Activated T-helper 17 cell treated with anti-CD3 and anti-CD28 coated beads, Interleukin-2, amount 50 U/mL, for 72 hours (primary cell): ENCODE measurements around the gene CRCP. TPM values are rescaled to one million over a fixed set of nuclear protein-coding genes. Genes with fewer than 3 reads are reported as not detected.
"Not testable (repeated sequence)": the region's sequence is repeated elsewhere in the genome, so short reads cannot be mapped to it uniquely, and the experiment has no call there.

ENCODE experiments used
- ATAC-seq: fragments of 150-1000 bp; cut with Tn5 transposase; replicated peaks from 2 replicates; pipeline ENCODE4 v1.10.0; 2021; ENCODE audit warnings: mild to moderate bottlenecking, moderate library complexity
- H3K27ac Mint-ChIP-seq: one replicate; pipeline ENCODE4 v1.8.0; 2022; ENCODE audit warnings: mixed read lengths
- H3K27me3 Mint-ChIP-seq: one replicate; pipeline ENCODE4 v1.8.0; 2022; ENCODE audit warnings: mixed read lengths
- H3K36me3 Mint-ChIP-seq: one replicate; pipeline ENCODE4 v1.8.0; 2022; ENCODE audit warnings: low read depth, mild to moderate bottlenecking, mixed read lengths
- H3K4me1 Mint-ChIP-seq: one replicate; pipeline ENCODE4 v1.8.0; 2022; ENCODE audit warnings: mixed read lengths
- H3K4me3 Mint-ChIP-seq: one replicate; pipeline ENCODE4 v1.8.0; 2022; ENCODE audit warnings: mild to moderate bottlenecking, mixed read lengths
- H3K9me3 Mint-ChIP-seq: one replicate; pipeline ENCODE4 v1.8.0; 2022; ENCODE audit warnings: mixed read lengths
- total RNA-seq, 2 donors: library from RNA; stranded (reverse); gene quantifications; one replicate each; pipeline ENCODE4 v1.2.3, GENCODE V29; 2022

The CRCP gene
- total RNA-seq, 2 donors from 2014 or later = 19.6 to 25.7 TPM

DNA sequence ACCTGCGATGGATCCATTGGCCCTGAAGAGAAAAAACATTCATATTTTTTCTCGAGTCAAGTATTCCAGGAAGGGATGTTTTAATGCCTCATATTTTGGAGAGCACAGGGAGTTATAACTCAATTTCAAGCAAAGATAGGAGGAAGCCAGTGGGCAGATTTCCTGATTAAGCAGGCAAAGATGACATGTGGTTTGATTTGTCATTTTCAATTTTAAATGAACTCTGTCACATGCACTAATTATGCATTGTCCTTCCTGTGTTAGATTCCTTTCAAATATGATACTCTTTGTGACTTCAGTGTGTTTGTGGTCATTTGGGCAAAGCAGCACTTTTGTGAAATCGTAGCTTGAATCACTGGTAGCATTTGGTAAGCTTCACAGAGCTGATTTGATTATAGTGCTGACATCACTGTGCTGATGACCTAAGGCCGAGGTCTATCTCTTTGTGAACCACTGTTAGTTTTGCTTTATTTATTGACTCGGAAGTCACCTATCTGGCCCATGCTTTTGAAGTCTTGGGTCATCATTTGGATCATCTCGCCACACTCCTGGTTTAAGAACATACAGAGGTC is 11.2 kb downstream of the CRCP start:
- Mint-ChIP-seq H3K4me3 (peak overlapping the region; percentile 16), H3K4me1 (peaks cover 15% of the 10 kb centered on the region), H3K36me3 (peaks cover 39% of the 10 kb centered on the region), H3K27ac (peak overlapping the region; percentile 81)
- H3K9me3 Mint-ChIP-seq, H3K27me3 Mint-ChIP-seq: not testable (repeated sequence)
- ATAC-seq = peak; percentile 97

DNA sequence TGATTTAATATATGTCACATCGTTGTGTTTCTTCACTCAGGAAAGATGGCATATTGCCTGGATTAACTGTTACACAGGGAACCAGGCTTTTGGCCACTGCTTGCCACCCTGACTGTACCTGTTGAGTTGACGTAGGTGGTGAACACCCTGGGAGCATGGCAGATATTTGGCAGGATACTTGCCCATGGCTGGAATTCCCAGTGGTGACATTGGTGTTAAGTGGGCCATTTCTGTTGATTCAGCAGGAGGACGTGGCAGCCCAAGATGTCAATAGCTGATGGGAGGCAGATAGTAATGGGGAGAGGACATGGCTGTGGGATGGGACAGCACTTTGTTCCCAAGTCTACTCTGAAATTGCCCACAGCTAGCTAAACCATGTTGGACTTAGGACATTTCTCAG is 12.5 kb downstream of the CRCP start:
- not testable (repeated sequence) for H3K27me3 Mint-ChIP-seq, ATAC-seq, H3K4me3 Mint-ChIP-seq, H3K9me3 Mint-ChIP-seq
- Mint-ChIP-seq H3K36me3 (peaks cover 39% of the 10 kb centered on the region), H3K4me1 (peaks cover 15% of the 10 kb centered on the region), H3K27ac (peak overlapping the region; percentile 41)

DNA sequence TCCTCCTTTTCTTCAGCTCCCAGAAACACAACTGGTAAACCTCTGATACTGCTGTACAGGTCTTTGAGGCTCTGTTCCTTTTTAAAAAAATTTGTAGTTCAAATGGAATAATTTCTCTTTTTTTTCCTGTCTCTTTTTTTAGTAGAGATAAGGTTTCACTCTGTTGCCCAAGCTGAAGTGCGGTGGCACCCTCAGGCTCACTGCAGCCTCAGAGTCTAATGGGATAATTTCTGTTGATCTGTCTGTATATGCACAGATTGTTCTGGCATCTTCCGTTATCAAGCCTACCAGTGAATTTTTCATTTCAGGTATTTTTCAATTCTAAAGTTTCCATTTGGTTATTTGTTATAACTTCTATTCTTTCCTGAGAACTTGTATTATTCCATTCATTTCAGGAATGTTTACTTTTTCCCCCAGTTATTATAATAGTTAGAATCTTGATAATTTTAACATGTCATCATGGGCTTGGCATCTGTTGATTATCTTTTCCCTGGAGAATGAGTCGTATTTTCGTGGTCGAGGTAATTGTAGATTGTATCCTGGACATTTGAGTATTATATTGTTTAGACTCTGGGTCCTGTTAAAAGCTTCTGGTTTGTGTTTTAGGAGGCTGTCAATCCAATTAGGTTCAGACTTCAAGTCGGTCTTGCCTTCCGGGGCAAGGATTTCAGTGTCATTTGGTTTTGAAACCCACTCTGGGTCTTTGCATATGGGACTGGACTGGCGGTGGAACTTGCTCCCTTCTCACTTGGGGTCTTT is 24.5 kb downstream of the CRCP start:
- H3K27ac Mint-ChIP-seq = no peak overlapping the region
- no peaks in the 10 kb centered on the region for H3K27me3 Mint-ChIP-seq
- ATAC-seq = no peak
- H3K9me3 Mint-ChIP-seq = no peaks in the 10 kb centered on the region
- peaks cover 100% of the 10 kb centered on the region for H3K36me3 Mint-ChIP-seq
- H3K4me3 Mint-ChIP-seq = no peak overlapping the region
- H3K4me1 Mint-ChIP-seq = peaks cover 12% of the 10 kb centered on the region

DNA sequence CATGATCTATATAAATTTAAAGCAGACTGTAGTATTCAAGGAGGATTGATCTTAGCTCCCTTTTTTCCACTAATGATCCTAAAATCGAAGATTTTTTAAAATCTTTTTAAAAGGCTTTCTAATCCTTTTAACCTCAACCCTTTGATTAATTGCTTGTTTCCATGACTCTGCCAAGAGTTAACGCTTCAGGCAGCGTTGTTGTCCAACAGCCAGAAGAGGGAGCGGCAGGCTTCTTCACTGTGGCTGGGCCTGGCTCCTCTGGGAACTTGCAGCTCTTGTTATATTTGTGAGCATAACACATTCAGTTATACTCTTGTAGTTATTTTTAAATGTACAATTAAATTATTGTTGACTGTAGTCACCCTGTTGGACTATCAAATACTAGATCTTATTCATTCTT is 26.3 kb downstream of the CRCP start:
- no peak for ATAC-seq
- H3K27ac Mint-ChIP-seq = peak overlapping the region; percentile 12
- peaks cover 98% of the 10 kb centered on the region for H3K36me3 Mint-ChIP-seq
- no peaks in the 10 kb centered on the region for H3K9me3 Mint-ChIP-seq
- H3K27me3 Mint-ChIP-seq = no peaks in the 10 kb centered on the region
- no peak overlapping the region for H3K4me3 Mint-ChIP-seq
- H3K4me1 Mint-ChIP-seq = peaks cover 16% of the 10 kb centered on the region

DNA sequence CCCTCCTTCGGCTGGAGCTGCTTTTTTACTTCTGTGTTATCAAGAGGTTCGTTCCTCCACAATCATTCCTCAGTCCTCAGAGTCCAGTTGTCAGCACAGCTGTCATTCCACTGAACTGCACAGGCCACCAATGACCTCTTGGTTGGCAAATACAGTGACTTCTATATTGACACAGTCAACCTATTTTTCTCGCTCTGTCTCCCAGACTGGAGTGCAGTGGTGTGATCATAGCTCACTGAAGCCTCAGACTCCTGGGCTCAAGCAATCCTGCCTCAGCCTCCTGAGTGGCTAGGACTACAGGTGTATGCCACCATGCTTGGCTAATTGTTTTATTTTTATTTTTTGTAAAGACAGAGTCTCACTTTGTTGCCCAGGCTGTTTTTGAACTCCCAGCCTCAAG is 27.7 kb downstream of the CRCP start:
- ATAC-seq = no peak
- Mint-ChIP-seq H3K4me3 (no peak overlapping the region), H3K9me3 (no peaks in the 10 kb centered on the region), H3K27me3 (no peaks in the 10 kb centered on the region), H3K36me3 (peaks cover 98% of the 10 kb centered on the region), H3K4me1 (peaks cover 24% of the 10 kb centered on the region), H3K27ac (peak overlapping the region; percentile 42)

DNA sequence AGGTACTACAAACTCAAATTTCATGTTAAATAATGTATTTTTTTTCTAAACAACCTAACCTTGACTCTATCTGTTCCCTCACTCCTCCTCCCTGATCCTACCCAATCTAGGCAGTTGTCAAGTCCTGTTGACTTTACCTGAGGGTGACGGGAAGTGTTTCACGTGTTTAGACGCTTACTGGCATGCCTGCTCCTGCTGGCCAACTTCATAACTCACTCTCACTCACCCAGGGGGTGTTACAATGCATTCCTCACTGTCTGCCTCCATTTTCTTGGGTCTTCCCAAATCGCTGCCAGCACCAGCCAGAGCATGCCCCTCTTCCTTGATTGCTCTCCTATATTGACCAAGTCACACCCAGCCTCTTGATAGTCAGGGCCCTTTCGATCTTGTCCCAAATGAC is 28.3 kb downstream of the CRCP start:
- no peak for ATAC-seq
- H3K9me3 Mint-ChIP-seq = no peaks in the 10 kb centered on the region
- H3K4me3 Mint-ChIP-seq = no peak overlapping the region
- H3K27ac Mint-ChIP-seq = peak overlapping the region; percentile 68
- peaks cover 24% of the 10 kb centered on the region for H3K4me1 Mint-ChIP-seq
- no peaks in the 10 kb centered on the region for H3K27me3 Mint-ChIP-seq
- H3K36me3 Mint-ChIP-seq = peaks cover 98% of the 10 kb centered on the region

DNA sequence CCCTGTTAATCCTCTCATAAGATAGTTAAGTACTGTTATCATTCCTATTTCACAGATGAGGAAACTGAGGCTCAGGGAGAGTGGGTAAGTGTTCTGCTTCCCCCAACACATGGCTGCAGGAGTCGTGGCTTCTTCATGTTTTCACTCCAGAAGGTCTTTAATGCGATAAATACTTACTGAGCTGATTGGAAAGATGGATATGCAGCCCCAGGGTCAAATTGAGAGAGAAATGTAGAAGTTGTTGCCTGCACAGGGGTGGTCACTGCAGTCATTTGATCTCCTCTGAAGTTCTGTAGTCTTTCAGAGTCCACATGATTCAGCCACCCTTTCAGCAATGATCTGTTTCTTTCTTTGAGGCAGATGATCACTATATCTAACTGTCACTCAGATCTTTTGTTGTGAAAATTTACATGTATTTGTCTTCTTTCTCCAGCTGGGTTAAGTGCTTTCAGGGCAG is 29.3 kb downstream of the CRCP start:
- Mint-ChIP-seq H3K27ac (peak overlapping the region; percentile 68), H3K4me1 (peaks cover 30% of the 10 kb centered on the region), H3K4me3 (no peak overlapping the region), H3K9me3 (no peaks in the 10 kb centered on the region), H3K36me3 (peaks cover 98% of the 10 kb centered on the region), H3K27me3 (no peaks in the 10 kb centered on the region)
- ATAC-seq = no peak

DNA sequence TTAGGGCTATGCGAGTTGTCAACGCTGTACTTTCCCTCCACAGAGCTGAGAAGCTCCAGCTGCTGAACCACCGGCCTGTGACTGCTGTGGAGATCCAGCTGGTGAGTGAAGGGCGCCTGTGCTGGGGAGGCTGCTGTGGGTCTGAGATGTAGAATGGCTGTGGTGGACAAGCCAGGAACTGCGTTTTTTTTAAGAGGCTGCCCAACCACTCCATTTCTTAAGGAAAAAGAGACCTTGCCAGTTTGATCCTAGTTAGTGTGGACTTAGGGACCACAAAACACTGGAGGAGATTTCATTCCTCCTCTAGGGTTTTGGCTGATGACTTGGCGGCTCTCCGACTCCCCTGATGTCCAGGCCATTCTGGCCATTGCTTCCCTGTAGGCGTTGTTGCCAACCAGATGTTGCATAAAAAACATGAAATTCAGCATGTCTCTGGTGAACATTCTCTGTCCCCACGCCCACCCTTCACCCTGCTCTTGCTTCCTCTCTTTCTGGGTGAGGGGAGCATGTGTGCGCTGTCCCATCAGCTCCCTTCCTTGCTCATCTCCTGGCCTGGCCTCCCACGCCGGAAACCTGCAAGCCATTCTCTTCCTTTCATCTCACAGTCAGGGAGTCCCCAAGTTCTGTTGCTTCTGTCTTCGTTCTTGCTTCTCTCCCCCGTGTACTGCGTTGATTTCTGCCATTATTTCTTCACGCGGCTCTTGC is 30.9 kb downstream of the CRCP start:
- Mint-ChIP-seq H3K4me1 (peaks cover 32% of the 10 kb centered on the region), H3K36me3 (peaks cover 94% of the 10 kb centered on the region), H3K4me3 (no peak overlapping the region), H3K27ac (peak overlapping the region; percentile 76), H3K9me3 (no peaks in the 10 kb centered on the region), H3K27me3 (no peaks in the 10 kb centered on the region)
- no peak for ATAC-seq

DNA sequence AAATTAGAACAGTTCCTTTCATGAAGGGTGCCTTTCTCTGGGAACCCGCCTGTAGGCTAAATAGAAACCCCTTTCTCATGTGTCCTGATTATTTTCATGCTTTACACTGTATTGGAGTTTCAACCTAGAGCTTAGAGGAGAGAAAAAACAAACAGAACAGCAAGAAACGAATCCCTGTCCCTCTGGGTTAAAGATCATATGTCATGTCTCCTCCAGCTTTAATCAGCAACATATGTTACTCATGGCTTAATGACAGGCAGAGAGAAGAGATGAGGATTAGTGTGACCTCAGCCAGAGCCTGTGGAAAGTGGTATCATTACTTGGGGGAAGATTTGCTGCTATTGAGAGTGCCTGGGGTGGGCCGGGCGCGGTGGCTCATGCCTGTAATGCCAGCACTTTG is 32.1 kb downstream of the CRCP start:
- ATAC-seq = no peak
- H3K9me3 Mint-ChIP-seq = no peaks in the 10 kb centered on the region
- H3K4me3 Mint-ChIP-seq = peak overlapping the region; percentile 3
- H3K4me1 Mint-ChIP-seq = peaks cover 32% of the 10 kb centered on the region
- H3K27me3 Mint-ChIP-seq = no peaks in the 10 kb centered on the region
- H3K36me3 Mint-ChIP-seq = peaks cover 92% of the 10 kb centered on the region
- H3K27ac Mint-ChIP-seq = peak overlapping the region; percentile 21

DNA sequence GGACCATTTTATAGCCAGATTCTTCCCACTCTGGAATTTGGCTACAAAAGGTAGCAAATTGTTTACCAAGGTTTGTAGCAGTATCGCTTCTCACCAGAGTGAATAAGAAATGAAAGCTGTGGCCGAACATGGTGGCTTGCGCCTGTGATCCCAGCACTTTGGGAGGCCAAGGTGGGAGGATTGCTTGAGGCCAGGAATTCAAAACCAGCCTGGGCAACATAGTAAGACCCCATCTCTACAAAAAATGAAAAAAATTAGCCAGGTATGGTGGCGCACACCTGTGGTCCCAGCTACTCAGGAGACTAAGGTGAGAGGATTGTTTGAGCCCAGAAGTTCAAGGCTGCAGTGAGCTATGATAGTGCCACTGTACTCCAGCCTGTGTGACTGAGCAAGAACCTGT is 33.0 kb downstream of the CRCP start:
- Mint-ChIP-seq H3K36me3 (peaks cover 92% of the 10 kb centered on the region), H3K4me3 (peak overlapping the region; percentile 68), H3K27ac (peak overlapping the region; percentile 76), H3K4me1 (peaks cover 27% of the 10 kb centered on the region)
- H3K27me3 Mint-ChIP-seq, ATAC-seq, H3K9me3 Mint-ChIP-seq: not testable (repeated sequence)

DNA sequence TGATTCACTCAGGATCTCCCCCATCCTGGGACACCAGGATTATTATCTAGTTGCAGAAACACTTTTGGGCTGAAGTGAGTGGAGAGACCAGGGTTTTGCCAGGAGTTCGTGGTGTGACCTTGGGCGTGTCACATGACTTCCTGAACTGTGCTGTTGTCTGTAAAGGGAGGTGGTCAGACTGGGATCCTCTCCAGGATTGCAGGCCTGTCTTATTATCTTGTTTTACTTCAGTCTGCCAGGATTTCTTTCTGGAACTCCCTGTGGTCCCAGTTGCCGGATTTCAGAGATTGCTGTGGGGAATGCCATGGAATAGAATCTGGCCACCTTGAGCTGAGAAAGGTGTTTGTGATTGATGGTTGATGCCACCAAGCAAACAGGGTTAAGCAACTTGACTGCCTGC is 35.8 kb downstream of the CRCP start:
- Mint-ChIP-seq H3K27me3 (no peaks in the 10 kb centered on the region), H3K27ac (no peak overlapping the region), H3K4me3 (no peak overlapping the region), H3K36me3 (peaks cover 94% of the 10 kb centered on the region), H3K4me1 (peaks cover 20% of the 10 kb centered on the region), H3K9me3 (no peaks in the 10 kb centered on the region)
- no peak for ATAC-seq

DNA sequence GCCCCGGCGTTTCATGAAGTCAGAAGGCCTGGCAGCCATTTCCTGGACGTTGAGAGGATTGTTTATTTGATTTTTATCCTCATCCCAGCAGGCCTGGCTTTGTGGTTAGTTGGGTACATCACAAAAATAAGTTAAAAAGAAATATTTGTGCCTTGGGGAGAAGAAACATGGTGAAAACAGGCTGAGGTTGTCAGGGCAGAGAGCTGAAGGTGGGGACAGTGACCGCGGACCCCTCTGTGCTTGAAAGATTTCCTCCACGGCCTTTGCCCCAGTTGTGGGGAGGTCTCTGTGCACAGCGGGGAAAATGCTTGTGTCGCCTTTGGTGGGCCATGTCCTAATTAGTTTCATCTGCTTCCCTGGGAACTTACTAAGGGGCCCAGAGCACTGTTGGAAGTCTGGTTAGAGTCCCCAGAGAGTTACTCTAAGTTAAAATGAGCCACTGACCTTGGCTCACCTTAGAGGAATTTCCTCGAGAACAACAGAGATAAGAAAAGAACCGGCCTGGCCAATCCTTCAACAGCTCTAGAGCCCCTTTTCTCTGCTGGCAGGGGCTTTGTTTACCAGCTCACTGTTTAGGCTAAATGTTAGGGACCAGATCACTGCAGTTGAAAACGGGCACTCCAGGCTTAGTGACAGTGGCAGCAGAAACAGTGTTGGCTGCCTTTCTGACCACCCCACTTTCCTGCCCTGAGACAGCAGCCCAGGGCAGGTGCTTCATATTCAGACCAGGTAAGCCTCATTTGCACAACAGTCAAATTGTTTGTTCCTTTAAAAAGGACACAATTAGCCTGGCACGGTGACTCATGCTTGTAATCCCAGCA is 37.9 kb downstream of the CRCP start:
- Mint-ChIP-seq H3K36me3 (peaks cover 90% of the 10 kb centered on the region), H3K4me3 (no peak overlapping the region)

DNA sequence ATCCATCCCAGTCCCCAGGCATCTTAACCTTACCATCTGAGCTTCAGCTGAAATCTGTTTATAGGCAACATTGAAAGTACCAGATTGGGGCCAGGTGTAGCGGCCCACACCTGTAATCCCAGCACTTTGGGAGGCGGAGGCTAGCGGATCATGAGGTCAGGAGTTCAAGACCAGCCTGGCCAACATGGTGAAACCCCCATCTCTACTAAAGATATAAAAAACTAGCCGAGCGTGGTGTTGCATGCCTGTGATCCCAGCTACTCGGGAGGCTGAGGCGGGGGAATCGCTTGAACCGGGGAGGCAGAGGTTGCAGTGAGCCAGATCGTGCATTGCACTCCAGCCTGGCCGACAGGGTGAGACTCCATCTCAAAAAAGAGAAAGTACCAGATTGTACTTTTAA is 39.0 kb downstream of the CRCP start:
- Mint-ChIP-seq H3K27me3 (no peaks in the 10 kb centered on the region), H3K27ac (no peak overlapping the region), H3K9me3 (no peaks in the 10 kb centered on the region), H3K4me3 (no peak overlapping the region), H3K4me1 (peaks cover 4% of the 10 kb centered on the region), H3K36me3 (peaks cover 90% of the 10 kb centered on the region)
- ATAC-seq = no peak

More for the DNA sequence above, 37.9 kb downstream of the CRCP start:
- H3K27me3 Mint-ChIP-seq = no peaks in the 10 kb centered on the region
- ATAC-seq = no peak
- H3K27ac Mint-ChIP-seq = no peak overlapping the region
- no peaks in the 10 kb centered on the region for H3K9me3 Mint-ChIP-seq
- H3K4me1 Mint-ChIP-seq = peaks cover 7% of the 10 kb centered on the region

DNA sequence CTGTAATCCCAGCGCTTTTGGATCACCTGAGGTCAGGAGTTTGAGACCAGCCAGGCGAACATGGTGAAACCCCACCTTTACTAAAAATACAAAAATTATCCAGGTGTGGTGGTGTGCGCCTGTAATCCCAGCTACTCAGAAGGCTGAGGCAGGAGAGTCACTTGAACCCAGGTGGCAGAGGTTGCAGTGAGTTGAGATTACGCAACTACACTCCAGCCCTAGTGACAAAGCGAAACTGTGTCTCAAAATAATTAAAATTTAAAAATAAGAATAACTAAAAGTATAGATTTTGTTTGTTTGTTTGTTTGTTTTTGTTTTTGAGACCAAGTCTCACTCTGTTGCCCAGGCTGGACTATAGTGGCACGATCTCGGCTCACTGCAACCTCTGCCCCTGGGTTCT is 41.4 kb downstream of the CRCP start:
- H3K9me3 Mint-ChIP-seq, H3K4me1 Mint-ChIP-seq, ATAC-seq, H3K4me3 Mint-ChIP-seq, H3K27ac Mint-ChIP-seq, H3K27me3 Mint-ChIP-seq: not testable (repeated sequence)
- H3K36me3 Mint-ChIP-seq = peaks cover 78% of the 10 kb centered on the region
